NCI-H1436 (cell line): Measurements from ENCODE around the gene PLEKHF1.
"Not testable (repeated sequence)": the region's sequence is repeated elsewhere in the genome, so short reads cannot be mapped to it uniquely, and the experiment has no call there.

Source experiments
- DNase-seq: peaks from one replicate; lab custom pipeline; 2025; lab: John Stamatoyannopoulos, UW

PLEKHF1 gene

DNA sequence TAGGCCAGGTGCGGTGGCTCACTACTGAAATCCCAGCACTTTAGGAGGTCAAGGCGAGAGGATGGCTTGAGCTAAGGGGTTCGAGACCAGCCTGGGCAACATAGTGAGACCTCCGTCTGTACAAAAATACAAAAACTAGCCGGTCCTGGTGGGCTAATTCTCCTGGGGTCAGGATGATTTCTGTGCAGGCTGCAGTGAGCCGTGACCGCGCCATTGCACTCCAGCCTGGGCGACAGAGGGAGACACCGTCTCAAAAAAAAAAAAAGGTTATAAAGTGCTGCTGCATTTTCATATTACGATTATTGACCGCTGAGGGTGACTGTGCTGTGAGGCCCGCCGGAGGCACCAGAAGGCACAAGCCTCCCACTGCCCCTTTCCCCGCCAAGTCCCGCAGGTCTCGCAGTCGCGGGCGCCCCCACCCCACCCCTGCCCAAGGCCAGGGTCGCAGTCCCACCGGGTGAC is 477 bp upstream of the PLEKHF1 start:
- DNase-seq = no peak

GRCh38 chr19:29665826-29666577 is 741 bp downstream of the PLEKHF1 start:
- no peak for DNase-seq

DNA sequence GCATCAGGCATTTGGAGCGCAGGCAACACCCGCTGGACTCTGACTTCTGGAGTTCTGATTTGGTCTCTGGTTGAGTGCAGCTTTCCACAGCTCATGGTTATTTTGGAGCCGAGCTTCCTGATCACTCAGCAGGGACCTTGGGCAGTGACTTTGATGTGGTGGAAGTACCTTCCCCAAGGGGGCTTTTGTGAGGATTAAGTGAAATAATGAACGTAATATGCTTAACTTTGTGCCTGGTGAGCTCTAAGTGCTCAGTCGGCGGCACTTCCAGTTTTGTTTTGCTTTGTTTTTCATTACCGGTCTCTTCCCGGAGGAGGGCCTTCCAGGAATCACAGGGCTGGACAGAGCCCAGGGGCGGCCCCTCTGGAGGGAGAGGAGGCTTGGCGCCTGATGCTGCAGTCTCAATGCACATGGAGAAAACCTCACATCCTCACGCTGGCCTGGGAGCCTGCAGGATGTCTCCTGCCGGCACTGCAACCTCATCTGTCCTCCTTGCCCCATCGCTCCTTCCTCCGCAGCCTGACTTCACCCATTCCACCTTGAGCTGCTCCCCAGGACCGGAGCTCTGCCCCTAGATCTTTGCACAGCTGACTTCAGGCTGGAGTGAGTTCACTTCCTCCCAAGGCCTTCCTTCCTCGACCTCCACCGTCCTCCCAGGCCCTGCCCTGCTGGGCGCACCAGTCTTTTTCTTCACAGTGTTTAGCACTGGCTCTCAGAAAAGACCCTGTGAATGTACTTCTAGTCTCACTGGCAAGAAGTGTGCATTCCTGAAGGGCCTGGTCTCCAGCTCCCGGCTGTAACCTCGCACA is 1.5 kb downstream of the PLEKHF1 start:
- DNase-seq = no peak

DNA sequence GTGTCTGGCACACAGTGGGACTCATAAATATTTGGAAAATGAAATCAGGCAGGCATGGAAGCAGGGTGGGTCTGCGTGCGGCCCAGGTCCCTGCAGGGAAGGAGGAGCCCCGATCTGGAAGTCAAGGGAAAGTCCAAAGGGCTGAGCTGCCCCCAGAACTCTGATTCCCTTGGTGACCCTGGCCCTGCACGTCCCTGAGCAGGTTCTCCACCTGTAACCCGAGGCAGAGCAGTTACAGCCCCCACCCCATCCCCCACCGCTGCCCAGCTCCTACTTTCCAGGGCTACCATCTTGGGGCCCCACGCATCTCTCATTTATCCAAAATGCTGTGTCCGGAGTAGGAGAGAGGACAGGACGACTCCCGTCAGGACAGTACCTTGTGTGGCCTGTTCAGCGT is 2.1 kb downstream of the PLEKHF1 start:
- DNase-seq = no peak

DNA sequence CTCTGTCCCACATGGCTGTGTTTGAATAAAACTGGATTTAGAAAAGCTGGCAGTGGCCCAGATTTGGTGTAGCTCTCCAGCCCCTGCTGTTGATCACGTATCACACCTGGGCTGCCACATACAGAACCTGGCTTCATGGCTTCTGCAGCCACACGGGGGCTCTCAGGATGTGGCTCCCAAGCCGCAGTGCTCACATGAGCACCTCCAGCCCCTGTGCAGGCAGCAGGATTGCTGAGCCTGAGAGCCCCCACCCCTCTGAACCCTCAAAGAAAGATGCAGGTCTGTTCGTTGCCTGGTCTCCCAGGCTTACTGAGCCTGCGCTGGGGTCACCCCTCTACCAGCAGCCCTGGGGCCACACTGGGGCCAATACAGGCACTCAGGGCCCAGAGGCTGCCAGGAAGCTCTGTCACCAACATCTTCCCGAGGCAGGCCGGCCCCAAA is 2.7 kb downstream of the PLEKHF1 start:
- DNase-seq = no peak

GRCh38 chr19:29668746-29669609 is 3.7 kb downstream of the PLEKHF1 start:
- no peak for DNase-seq

DNA sequence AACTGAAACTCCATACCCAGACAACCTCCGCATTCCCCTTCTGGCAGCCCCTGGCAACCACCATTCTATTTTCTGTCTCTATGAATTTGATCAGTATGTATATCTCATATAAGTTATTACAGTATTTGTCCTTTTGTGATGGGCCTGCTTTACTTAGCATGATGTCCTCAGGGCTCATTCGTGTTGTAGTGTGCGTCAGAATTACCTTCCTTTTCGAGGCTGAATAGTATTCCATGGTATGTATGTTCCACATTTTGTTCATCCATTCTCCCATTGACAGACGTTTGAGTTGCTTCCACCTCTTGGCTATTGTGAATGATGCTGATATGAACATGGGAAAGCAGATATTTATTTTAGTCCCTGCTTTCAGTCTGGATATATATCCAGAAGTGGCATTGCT is 5.0 kb downstream of the PLEKHF1 start:
- no peak for DNase-seq

DNA sequence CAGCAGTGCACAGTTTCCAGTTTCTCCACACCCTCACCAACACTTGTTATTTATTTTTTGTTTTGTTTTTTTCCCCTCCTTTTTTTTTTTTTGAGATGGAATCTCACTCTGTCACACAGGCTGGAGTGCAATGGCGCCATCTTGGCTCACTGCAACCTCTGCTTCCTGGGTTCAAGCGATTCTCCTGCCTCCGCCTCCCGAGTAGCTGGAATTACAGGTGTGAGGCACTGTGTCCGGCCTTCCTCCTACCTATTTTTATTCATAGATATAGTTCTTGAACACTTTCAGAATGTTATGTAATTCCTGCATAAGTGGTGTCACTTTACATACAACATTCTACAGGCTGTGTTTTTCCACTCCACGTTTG is 5.7 kb downstream of the PLEKHF1 start:
- not testable (repeated sequence) for DNase-seq

GRCh38 chr19:29671393-29672160 is 6.3 kb downstream of the PLEKHF1 start:
- DNase-seq = peak; percentile 18

GRCh38 chr19:29672319-29672932 is 7.2 kb downstream of the PLEKHF1 start:
- DNase-seq = no peak

- DNase-seq = no peak
These were observed 7.7 kb downstream of the PLEKHF1 start for GRCh38 chr19:29672933-29673336.

DNA sequence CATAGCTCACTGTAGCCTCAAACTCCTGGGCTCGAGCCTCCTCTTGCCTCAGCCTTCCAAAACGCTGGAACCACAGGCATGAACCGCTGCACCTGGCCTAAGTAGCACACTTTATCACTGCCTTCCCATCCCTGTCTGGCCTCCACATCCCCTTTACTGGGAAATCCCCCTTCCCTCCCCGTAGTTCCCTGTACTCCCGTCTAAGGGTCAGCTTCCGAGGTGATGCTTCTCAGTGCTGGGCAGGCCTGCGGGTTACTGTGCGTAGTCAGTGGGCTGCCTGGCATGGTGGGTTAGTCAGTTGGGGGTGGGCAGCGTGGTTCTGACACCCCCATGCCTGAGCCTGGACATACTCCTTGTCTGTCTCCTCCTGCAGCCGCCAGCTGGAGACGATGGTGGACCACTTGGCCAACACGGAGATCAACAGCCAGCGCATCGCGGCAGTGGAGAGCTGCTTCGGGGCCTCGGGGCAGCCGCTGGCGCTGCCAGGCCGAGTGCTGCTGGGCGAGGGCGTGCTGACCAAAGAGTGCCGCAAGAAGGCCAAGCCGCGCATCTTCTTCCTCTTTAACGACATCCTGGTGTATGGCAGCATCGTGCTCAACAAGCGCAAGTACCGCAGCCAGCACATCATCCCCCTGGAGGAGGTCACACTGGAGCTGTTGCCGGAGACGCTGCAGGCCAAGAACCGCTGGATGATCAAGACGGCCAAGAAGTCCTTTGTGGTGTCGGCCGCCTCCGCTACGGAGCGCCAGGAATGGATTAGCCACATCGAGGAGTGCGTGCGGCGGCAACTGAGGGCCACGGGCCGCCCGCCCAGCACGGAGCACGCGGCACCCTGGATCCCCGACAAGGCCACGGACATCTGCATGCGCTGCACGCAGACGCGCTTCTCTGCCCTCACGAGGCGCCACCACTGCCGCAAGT is 8.4 kb downstream of the PLEKHF1 start:
- DNase-seq = no peak

DNA sequence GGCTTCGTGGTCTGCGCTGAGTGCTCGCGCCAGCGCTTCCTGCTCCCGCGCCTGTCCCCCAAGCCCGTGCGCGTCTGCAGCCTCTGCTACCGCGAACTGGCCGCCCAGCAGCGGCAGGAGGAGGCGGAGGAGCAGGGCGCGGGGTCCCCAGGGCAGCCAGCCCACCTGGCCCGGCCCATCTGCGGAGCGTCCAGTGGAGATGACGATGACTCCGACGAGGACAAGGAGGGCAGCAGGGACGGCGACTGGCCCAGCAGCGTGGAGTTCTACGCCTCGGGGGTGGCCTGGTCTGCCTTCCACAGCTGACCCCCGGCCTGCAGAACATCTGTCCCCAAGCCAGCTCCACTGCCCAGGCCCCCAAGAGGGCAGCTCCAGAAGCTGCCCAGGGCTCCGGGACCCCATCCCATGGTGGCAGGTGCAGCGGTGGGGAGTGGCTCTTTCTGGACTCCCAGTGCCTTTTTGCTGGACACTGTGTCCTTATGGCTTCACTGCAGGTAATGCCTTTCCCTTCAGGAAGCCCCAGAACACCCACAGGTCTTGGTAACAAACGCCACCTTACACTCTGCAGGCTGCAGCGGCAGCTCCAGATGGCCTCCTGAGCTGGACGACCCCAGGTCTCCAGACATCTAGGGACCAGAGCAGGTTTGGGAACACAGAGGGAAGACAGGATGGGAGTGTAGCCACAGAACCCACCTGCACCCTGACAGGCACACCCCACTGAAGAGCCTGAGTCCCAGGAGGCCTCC is 9.3 kb downstream of the PLEKHF1 start:
- DNase-seq = no peak

DNA sequence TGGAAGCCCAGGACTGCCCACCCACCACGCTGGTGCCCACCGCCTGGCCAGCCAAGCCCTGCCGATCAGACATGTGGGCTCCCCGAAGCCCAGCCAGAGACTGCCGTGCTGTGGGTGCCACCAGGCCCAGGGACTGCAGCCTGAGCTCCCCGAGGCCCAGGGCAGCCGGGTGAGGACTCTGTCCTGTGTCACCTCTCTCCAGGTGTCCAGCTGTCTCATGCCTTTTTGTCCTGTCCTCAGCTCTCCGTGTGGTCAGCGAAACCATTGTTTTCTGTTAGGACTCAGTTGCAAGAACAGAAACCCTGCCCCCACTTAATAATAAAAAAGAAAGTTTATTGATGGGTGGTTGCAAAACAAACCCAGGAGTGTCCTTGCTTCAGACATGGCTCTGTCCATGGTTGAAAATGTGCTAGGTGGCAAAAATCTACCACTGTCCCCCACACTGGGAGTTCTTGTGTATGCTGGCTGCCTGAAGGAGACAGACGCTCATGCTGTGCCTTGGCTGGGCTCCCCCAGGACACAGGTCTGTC is 9.9 kb downstream of the PLEKHF1 start:
- no peak for DNase-seq

- DNase-seq = no peak
These were observed 10.5 kb downstream of the PLEKHF1 start for GRCh38 chr19:29675650-29676186.

GRCh38 chr19:29676586-29676985 is 11.3 kb downstream of the PLEKHF1 start:
- DNase-seq = no peak

GRCh38 chr19:29677001-29677817 is 11.9 kb downstream of the PLEKHF1 start:
- no peak for DNase-seq
